GM12878 (cell line): Measurements from ENCODE around the gene NUDT14. TPM values are rescaled to one million over a fixed set of nuclear protein-coding genes. Genes with fewer than 3 reads are reported as not detected.

Experiments used
- ATAC-seq: fragments of 200-7000 bp; cut with Tn5 transposase; 3 replicates; pipeline ENCODE4 v1.9.1; 2020; ENCODE audit warnings: mild to moderate bottlenecking, moderate library complexity
- BruUV-seq: library from RNA; stranded (reverse); fragments of 400-500 nt; replicated peaks from 2 replicates; lab custom pipeline; 2021; lab: Mats Ljungman, UMichigan
- CTCF ChIA-PET: fragments of 300-600 bp; sonication (Branson Sonifier 250); formaldehyde crosslinking; extraction: SDS; loops from one replicate; lab custom pipeline; 2021; ENCODE audit warnings: inconsistent platforms; lab: Yijun Ruan, JAX
- POLR2A ChIA-PET: fragments of 350-600 bp; formaldehyde crosslinking; extraction: SDS; loops from one replicate; lab custom pipeline; 2021; ENCODE audit warnings: inconsistent platforms; lab: Charles Lee
- RAD21 ChIA-PET: fragments of 300-600 bp; sonication (Branson Sonifier 250); formaldehyde crosslinking; loops from one replicate; lab custom pipeline; 2023; ENCODE audit warnings: antibody characterized with exemption; ENCODE audit not compliant: unreplicated experiment; lab: Charles Lee
- SMC1A ChIA-PET: fragments of 300-600 bp; sonication (Branson Sonifier 250); formaldehyde crosslinking; loops from one replicate; lab custom pipeline; 2023; ENCODE audit not compliant: unreplicated experiment, uncharacterized antibody; lab: Charles Lee
- DNase-seq: peaks from one replicate; pipeline ENCODE4 v3.0.0-alpha.2; 2011; ENCODE audit warnings: low read depth, low spot score
- FAIRE-seq: peaks from 3 replicates; lab custom pipeline; 2011; peaks lifted over from hg19 to GRCh38; lab: Jason Lieb, UNC
- H2AFZ ChIP-seq: 2 replicates; pipeline ENCODE4 v1.6.0; 2011; ENCODE audit warnings: low read depth, low read length, control low read depth; ENCODE audit not compliant: control insufficient read depth
- H3K27ac ChIP-seq: 2 replicates; pipeline ENCODE4 v1.5.1; 2011; ENCODE audit warnings: control low read depth; ENCODE audit not compliant: control insufficient read depth, insufficient read depth
- H3K27me3 ChIP-seq, 2 experiments: replicated peaks in 1 of 2; 2 replicates each; pipeline versions ENCODE4 v1.6.0 to v1.6.1; 2011; ENCODE audit warnings: low read length in 1 of 2; ENCODE audit not compliant: control insufficient read depth in 2 of 2, insufficient read depth in 2 of 2
- H3K36me3 ChIP-seq, 2 experiments: 2 replicates each; pipeline ENCODE4 v1.5.1; 2011; ENCODE audit warnings: low read length in 1 of 2; ENCODE audit not compliant: control insufficient read depth in 2 of 2, insufficient read depth in 2 of 2
- H3K4me1 ChIP-seq: 2 replicates; pipeline ENCODE4 v1.6.1; 2011; ENCODE audit warnings: mild to moderate bottlenecking, low read length, moderate library complexity, mixed read lengths; ENCODE audit not compliant: control insufficient read depth, insufficient read depth
- H3K4me2 ChIP-seq: 2 replicates; pipeline ENCODE4 v1.6.0; 2011; ENCODE audit warnings: control low read depth; ENCODE audit not compliant: control insufficient read depth, insufficient read depth
- H3K4me3 ChIP-seq: fragments of 200-600 bp; sonication (generic); 2 replicates; pipeline ENCODE4 v1.5.1; 2016
- H3K79me2 ChIP-seq: 2 replicates; pipeline ENCODE4 v1.6.0; 2011; ENCODE audit warnings: low read length; ENCODE audit not compliant: control insufficient read depth, insufficient read depth
- H3K9ac ChIP-seq: 2 replicates; pipeline ENCODE4 v1.8.0; 2011; ENCODE audit warnings: low read length, control low read depth, mixed read lengths; ENCODE audit not compliant: control insufficient read depth, insufficient read depth
- H3K9me3 ChIP-seq: replicated peaks from 3 replicates; pipeline ENCODE4 v1.5.1; 2011; ENCODE audit warnings: mild to moderate bottlenecking, low read length; ENCODE audit not compliant: control insufficient read depth, insufficient read depth
- H4K20me1 ChIP-seq: 2 replicates; pipeline ENCODE4 v1.6.0; 2011; ENCODE audit not compliant: control insufficient read depth, insufficient read depth
- ATF7 ChIP-seq: fragments of 450-650 bp; IDR thresholded peaks from 2 replicates; pipeline ENCODE4 v1.6.1; 2016; ENCODE audit warnings: low read depth, mild to moderate bottlenecking
- BRCA1 ChIP-seq: IDR thresholded peaks from 2 replicates; pipeline ENCODE4 v1.6.1; 2011; ENCODE audit warnings: low read depth, low read length, improper control_type of control experiment
- RAD21 ChIP-seq: IDR thresholded peaks from 2 replicates; pipeline ENCODE4 v1.6.1; 2011; ENCODE audit warnings: mild to moderate bottlenecking, low read depth, low read length, moderate library complexity; ENCODE audit not compliant: insufficient read depth
- SUPT20H ChIP-seq: IDR thresholded peaks from 2 replicates; pipeline ENCODE4 v1.6.1; 2011; ENCODE audit warnings: low read depth, mild to moderate bottlenecking, low read length, moderate library complexity, borderline replicate concordance; ENCODE audit not compliant: control insufficient read depth
- WGBS: methylation state at CpG from one replicate; pipeline ENCODE4 v1.1.6; 2016; ENCODE audit warnings: low lambda C conversion rate; ENCODE audit not compliant: insufficient replicate concordance, insufficient coverage; ENCODE audit errors: missing lambda C conversion rate; 5-methylcytosine and 5-hydroxymethylcytosine counted together
- in situ Hi-C: fragments of 300-500 bp; cut with MboI; formaldehyde crosslinking; loops from 9 replicates; pipeline ENCODE4 v1.14.3; 2018; ENCODE audit warnings: mixed read lengths
- intact Hi-C: fragments of 100-400 bp; cut with micrococcal nuclease; formaldehyde crosslinking; loops from one replicate; pipeline ENCODE4 v1.14.2; 2022; ENCODE audit not compliant: unreplicated experiment
- polyA plus RNA-seq, 11 experiments: library from polyadenylated mRNA; depleted of rRNA in 4 of 11; unstranded in 6 of 11; stranded (reverse) in 5 of 11; fragments of >200 nt; fragmentation: Nextera tagmentation in 4 of 11; fragmentation: Illumina TruSeq in 1 of 11; extraction: Ambion mirVana in 4 of 11; extraction: Trizol in 1 of 11; gene quantifications; 1 replicate in 1 of 11; 2 replicates in 10 of 11; pipeline versions ENCODE4 v1.2.1 to v1.2.3, GENCODE V29; 2011 to 2016; ENCODE audit warnings: inconsistent platforms in 2 of 11, missing spikeins in 2 of 11, low read depth in 1 of 11
- total RNA-seq, 4 experiments: library from RNA; depleted of rRNA in 3 of 4; stranded (reverse); fragments of >200 nt in 3 of 4; fragmentation: Illumina TruSeq in 1 of 4; extraction: Trizol in 1 of 4; gene quantifications; 2 replicates each; pipeline versions ENCODE4 v1.2.1 to v1.2.3, GENCODE V29; 2013 to 2021
- TF ChIP-seq, protein P1 (sequence below), 3 experiments: IDR thresholded peaks in 2 of 3; conservative IDR thresholded peaks in 1 of 3; 2 replicates each; pipeline ENCODE4 v1.5.1; 2011; ENCODE audit warnings: low read depth in 3 of 3, low read length in 3 of 3, mild to moderate bottlenecking in 3 of 3, control low read depth in 2 of 3, moderate library complexity in 2 of 3, inconsistent platforms in 1 of 3, mixed read lengths in 1 of 3; ENCODE audit not compliant: control insufficient read depth in 2 of 3, insufficient read depth in 1 of 3; ENCODE audit errors: extremely low read depth in 1 of 3

The NUDT14 gene
- total and polyA plus RNA-seq, 10 of the 15 experiments (the other 5 are each of a cell fraction or from before 2014, with no cell fraction given), result 0.62 to 6.8 (median 4.3) TPM; not detected in 1

DNA sequence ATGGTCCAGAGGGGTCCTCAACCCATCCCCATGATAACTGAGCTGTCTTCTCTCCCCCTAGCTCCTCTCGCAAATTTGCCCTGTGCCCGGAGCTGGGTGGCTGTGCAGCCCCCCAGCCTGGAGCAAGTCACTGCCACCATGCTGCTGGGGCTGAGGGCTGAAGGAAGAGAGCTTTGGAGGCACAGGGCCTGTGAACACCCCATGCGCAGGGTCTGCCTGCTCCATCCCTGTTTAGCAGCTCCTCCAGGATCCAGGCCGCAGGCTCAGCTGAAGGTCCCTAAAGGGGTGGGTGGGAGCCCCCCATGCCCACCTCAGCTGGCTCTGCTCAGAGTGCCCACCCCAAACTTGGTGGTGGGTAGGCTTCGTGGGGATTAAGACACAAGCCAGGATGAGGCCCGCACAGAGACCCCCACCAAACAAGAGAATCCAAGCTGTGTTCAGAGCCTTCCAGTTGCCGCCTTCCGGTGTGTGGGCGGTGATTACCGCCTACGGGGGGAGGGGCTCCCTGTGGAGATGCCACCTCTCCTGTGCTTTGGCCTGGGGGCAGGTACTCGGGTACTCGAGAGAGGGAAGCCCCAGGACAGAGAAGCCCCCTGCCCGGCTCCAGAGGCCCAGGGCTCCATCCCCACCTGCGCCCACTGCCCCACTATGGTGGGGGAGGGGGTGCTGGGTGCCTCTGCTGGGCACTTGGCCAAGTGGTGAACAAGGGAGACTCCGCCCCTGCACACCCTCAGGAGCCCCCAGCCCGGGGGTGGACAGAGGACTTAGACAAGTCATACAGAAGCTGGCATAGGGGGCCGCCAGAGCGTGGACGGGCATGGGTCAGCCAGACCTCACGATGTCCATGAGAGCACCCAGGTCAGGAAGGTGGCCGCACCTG is 11.1 kb downstream of the NUDT14 start:
- DNase-seq (no peak), FAIRE-seq (no peak), ATAC-seq (no peak)
- Histone ChIP-seq H3K9ac (no peak overlapping the region), H3K9me3 (no peaks in the 10 kb centered on the region), H3K36me3 (no peaks in the 10 kb centered on the region), H3K4me3 (no peak overlapping the region), H3K4me1 (peaks cover 3% of the 10 kb centered on the region; the same call in 1 of the 2 replicates), H3K27ac (no peak overlapping the region), H3K4me2 (no peak overlapping the region), H3K27me3 (peaks cover 2 to 3% of the 10 kb centered on the region in 2 experiments; a peak in 2 of 4 replicates), H2AFZ (no peak overlapping the region), H4K20me1 (no peaks in the 10 kb centered on the region), H3K79me2 (no peaks in the 10 kb centered on the region)
- POLR2A ChIA-PET, result no interaction called here
- WGBS, result 45% methylated on average over 22 of the region's 22 CpGs
- SMC1A ChIA-PET, result no interaction called here
- TF ChIP-seq BRCA1 (no peak), ATF7 (no peak)
- intact Hi-C loops (loop anchor here (10.0 kb wide), 1 partner anchor 75 kb away; no protein-coding TSS in a partner anchor), in situ Hi-C loops (no loop called here)
- BruUV-seq, result no TSS peak
- CTCF ChIA-PET, result interaction anchor here (1.0 to 1.9 kb wide), 2 partner anchors 12 to 80 kb away, joined by 3 to 4 read pairs; no protein-coding TSS in a partner anchor
- RAD21 ChIA-PET, result no interaction called here

DNA sequence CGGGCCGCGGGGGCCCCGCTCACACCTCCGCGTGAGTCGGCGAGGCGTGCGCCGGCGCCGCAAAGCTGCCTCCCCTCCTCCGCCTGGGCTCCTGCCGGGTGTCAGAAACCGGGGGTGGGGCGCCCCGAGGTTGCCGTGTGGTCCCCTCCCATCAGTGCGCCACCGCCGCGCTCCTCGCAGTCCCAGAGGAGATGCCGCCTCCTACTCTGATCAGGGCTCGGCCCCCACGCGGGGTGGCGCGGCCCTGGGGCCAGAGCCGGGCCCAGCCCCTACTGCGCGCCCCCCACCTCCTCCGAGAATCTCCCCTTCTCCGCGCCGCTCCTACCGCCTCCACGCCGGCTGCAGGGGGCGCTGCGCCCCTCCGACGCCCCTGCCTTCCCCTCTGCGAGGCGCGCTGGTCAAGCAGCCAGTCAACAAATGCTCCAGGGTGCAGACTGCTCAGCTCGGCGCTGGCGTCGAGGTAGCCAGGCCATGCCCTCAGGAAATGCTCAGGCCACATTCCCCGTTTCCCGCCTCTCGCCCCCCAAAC is 12.1 kb downstream of the NUDT14 start:
- Histone ChIP-seq H3K4me1 (no peaks in the 10 kb centered on the region), H3K36me3 (no peaks in the 10 kb centered on the region), H3K27ac (no peak overlapping the region), H3K9me3 (no peaks in the 10 kb centered on the region), H3K27me3 (peaks cover 2 to 3% of the 10 kb centered on the region in 2 experiments; a peak in 2 of 4 replicates), H3K4me3 (no peak overlapping the region; the same call in 1 of the 2 replicates), H3K79me2 (no peaks in the 10 kb centered on the region), H4K20me1 (no peaks in the 10 kb centered on the region), H3K9ac (no peak overlapping the region), H3K4me2 (0 out of 2 replicates have a peak overlapping the region, but pooled peaks have one; percentile 33), H2AFZ (no peak overlapping the region)
- ChIA-PET RAD21 (no interaction called here), SMC1A (no interaction called here), CTCF (interaction anchor here (1.0 to 1.9 kb wide), 2 partner anchors 13 to 79 kb away, joined by 3 to 4 read pairs; no protein-coding TSS in a partner anchor), POLR2A (no interaction called here)
- intact Hi-C loops, result loop anchor here (10.0 kb wide), 1 partner anchor 74 kb away; no protein-coding TSS in a partner anchor
- TF ChIP-seq SUPT20H, result no peak
- peak; percentile 34 for TF ChIP-seq RAD21
- TF ChIP-seq, protein P1, sequence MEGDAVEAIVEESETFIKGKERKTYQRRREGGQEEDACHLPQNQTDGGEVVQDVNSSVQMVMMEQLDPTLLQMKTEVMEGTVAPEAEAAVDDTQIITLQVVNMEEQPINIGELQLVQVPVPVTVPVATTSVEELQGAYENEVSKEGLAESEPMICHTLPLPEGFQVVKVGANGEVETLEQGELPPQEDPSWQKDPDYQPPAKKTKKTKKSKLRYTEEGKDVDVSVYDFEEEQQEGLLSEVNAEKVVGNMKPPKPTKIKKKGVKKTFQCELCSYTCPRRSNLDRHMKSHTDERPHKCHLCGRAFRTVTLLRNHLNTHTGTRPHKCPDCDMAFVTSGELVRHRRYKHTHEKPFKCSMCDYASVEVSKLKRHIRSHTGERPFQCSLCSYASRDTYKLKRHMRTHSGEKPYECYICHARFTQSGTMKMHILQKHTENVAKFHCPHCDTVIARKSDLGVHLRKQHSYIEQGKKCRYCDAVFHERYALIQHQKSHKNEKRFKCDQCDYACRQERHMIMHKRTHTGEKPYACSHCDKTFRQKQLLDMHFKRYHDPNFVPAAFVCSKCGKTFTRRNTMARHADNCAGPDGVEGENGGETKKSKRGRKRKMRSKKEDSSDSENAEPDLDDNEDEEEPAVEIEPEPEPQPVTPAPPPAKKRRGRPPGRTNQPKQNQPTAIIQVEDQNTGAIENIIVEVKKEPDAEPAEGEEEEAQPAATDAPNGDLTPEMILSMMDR (IDR thresholded peaks at IDR 0.05 in 2 of 3, conservative IDR thresholded peaks at IDR 0.05 in 1 of 3; ENCODE audit: control insufficient read depth in 2 of 3, extremely low read depth in 1 of 3, insufficient read depth in 1 of 3, low read depth in 3 of 3, low read length in 3 of 3), result peak; percentile 30 to 38 (median 37); a peak in 5 of 6 replicates
- no TSS peak for BruUV-seq
- no peak for DNase-seq
- in situ Hi-C loops, result no loop called here
- no peak for FAIRE-seq
- WGBS, result 4% methylated on average over 39 of the region's 54 CpGs
- peak; percentile 42 for ATAC-seq
